ENCODE results near the gene RPL37.
A peak's percentile ranks its signal among the peaks of the same experiment; 100 is the strongest.
"Not testable (repeated sequence)": the region's sequence is repeated elsewhere in the genome, so short reads cannot be mapped to it uniquely, and the experiment has no call there.

RPL37 gene

DNA sequence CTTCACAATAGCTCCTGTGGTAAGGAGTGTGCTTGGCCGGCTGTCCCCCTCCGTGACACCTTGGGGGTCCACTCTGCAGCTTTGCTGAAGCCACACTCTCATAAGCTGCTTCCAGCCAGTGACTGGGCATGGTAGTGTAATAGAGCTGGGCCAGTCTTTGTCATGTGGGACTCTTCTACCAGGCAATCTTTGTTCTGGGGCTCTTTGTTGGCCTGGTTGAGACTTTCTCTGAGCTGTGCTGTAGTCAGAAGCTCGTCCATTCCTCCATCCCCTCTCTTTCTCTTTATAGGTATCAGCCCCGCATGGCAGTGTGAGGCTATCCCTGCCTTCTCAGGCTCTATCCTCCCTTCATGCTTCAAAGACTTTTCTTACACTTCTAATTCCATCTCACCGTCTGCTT is 31.8 kb upstream of the RPL37 start:
- H3K36me3 ChIP-seq (ENCODE audit: control insufficient read depth, insufficient read depth, low read length) = no peaks in the 10 kb centered on the region
- no peaks in the 10 kb centered on the region for H3K4me1 ChIP-seq (ENCODE audit: control insufficient read depth, insufficient read depth, low read length, poor library complexity, severe bottlenecking)
- no peaks in the 10 kb centered on the region for H3K9me3 ChIP-seq (ENCODE audit: control insufficient read depth, low read length)
- H3K27ac ChIP-seq (ENCODE audit: low read depth, low read length, severe bottlenecking) = no peak overlapping the region
- 89 to 94% methylated on average over 2 to 4 of the region's 5 CpGs for WGBS, 2 experiments (ENCODE audit: insufficient coverage in 2 of 2)
- no peak overlapping the region for H3K4me3 ChIP-seq (ENCODE audit: extremely low read depth, insufficient read depth, low read length, poor library complexity, severe bottlenecking)

- not testable (repeated sequence) for H3K27ac ChIP-seq (ENCODE audit: low read depth, low read length, severe bottlenecking); H3K4me1 ChIP-seq (ENCODE audit: control insufficient read depth, insufficient read depth, low read length, poor library complexity, severe bottlenecking); H3K9me3 ChIP-seq (ENCODE audit: control insufficient read depth, low read length); H3K4me3 ChIP-seq (ENCODE audit: extremely low read depth, insufficient read depth, low read length, poor library complexity, severe bottlenecking); H3K36me3 ChIP-seq (ENCODE audit: control insufficient read depth, insufficient read depth, low read length)
- 93 to 95% methylated on average over 2 to 3 of the region's 5 CpGs for WGBS, 2 experiments (ENCODE audit: insufficient coverage in 2 of 2)
Measured at GRCh38 chr5:40865004-40865403, 30.0 kb upstream of the RPL37 start.

DNA sequence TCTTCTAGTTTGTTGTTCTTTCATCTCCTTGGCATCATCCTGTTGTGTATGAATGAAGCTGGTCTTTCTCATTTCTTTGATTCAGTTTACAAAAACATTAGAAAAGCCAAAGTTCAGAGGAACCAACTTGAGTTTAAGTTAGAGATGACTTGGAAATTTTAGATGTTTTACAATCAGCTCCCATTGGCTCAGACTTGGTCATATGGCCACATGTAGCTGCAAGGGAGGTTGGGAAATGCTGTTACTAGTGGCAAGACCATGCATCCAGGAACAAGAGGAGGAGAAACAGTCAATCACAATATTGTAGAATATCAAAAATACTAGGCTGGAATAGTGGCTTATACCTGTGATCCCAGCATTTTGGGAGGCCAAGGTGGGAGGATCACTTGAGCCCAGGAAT is 25.7 kb upstream of the RPL37 start:
- no peaks in the 10 kb centered on the region for H3K36me3 ChIP-seq (ENCODE audit: control insufficient read depth, insufficient read depth, low read length)
- no peaks in the 10 kb centered on the region for H3K4me1 ChIP-seq (ENCODE audit: control insufficient read depth, insufficient read depth, low read length, poor library complexity, severe bottlenecking)

DNA sequence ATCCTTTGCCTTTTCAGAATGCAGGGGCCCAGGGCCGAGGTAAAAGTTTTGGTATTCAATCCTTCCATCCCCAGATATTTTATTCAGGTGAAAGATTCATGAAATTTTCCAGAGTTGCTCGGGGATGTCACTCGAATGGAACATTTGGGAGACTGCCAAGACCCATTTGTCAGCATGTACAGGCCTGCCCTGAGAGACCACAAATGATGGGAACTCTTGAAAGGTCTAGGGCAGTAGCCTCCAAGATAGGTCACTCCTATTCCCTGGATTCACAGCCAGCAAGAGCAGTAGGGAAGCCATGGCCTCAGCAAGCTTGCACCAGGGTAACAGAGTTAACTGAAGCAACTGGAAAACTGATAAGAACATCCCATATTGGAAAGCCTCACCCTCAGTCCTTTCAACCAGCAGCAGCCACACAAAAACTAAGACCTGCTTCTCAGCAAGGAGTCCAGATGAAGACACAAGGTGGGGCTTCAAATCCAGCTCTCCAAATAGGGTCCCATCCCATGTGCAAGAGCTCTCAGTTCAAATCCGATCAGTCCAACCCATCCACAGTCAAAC is 18.7 kb upstream of the RPL37 start:
- WGBS, 2 experiments (ENCODE audit: insufficient coverage in 2 of 2) = 82 to 90% methylated on average over 1 to 2 of the region's 4 CpGs
- no peaks in the 10 kb centered on the region for H3K4me1 ChIP-seq (ENCODE audit: control insufficient read depth, insufficient read depth, low read length, poor library complexity, severe bottlenecking)
- H3K9me3 ChIP-seq (ENCODE audit: control insufficient read depth, low read length) = no peaks in the 10 kb centered on the region
- H3K27ac ChIP-seq (ENCODE audit: low read depth, low read length, severe bottlenecking) = no peak overlapping the region
- H3K36me3 ChIP-seq (ENCODE audit: control insufficient read depth, insufficient read depth, low read length) = no peaks in the 10 kb centered on the region
- no peak overlapping the region for H3K4me3 ChIP-seq (ENCODE audit: extremely low read depth, insufficient read depth, low read length, poor library complexity, severe bottlenecking)

More for the DNA sequence above, 25.7 kb upstream of the RPL37 start:
- Histone ChIP-seq H3K9me3 (ENCODE audit: control insufficient read depth, low read length) (no peaks in the 10 kb centered on the region), H3K27ac (ENCODE audit: low read depth, low read length, severe bottlenecking) (no peak overlapping the region), H3K4me3 (ENCODE audit: extremely low read depth, insufficient read depth, low read length, poor library complexity, severe bottlenecking) (no peak overlapping the region)

GRCh38 chr5:40847525-40847924 is 12.5 kb upstream of the RPL37 start:
- Histone ChIP-seq H3K9me3 (ENCODE audit: control insufficient read depth, low read length) (no peaks in the 10 kb centered on the region), H3K4me1 (ENCODE audit: control insufficient read depth, insufficient read depth, low read length, poor library complexity, severe bottlenecking) (no peaks in the 10 kb centered on the region), H3K27ac (ENCODE audit: low read depth, low read length, severe bottlenecking) (no peak overlapping the region), H3K4me3 (ENCODE audit: extremely low read depth, insufficient read depth, low read length, poor library complexity, severe bottlenecking) (no peak overlapping the region), H3K36me3 (ENCODE audit: control insufficient read depth, insufficient read depth, low read length) (no peaks in the 10 kb centered on the region)
- WGBS, 2 experiments (ENCODE audit: insufficient coverage in 2 of 2) = no CpG with 5 or more reads among the region's 1 CpG

DNA sequence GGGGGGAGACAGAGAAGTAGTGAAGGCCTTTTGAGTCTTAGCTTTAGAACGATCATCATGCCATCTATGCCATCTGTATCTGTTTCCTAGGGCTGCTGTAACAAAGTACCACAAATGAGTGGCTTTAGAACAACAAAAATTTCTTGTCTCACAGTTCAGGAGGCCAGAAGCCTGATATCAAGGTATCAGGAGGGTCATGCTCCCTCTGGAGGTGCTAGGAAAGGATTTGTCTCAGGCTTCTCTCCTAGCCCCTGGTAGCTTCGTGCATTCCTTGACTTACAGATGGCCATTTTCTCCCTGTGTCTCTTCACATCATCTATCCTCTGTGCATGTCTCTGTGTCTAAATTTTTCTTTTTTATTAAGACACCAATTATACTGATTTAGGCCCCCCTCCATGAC is 11.3 kb upstream of the RPL37 start:
- Histone ChIP-seq H3K27ac (ENCODE audit: low read depth, low read length, severe bottlenecking) (no peak overlapping the region), H3K4me3 (ENCODE audit: extremely low read depth, insufficient read depth, low read length, poor library complexity, severe bottlenecking) (no peak overlapping the region), H3K9me3 (ENCODE audit: control insufficient read depth, low read length) (no peaks in the 10 kb centered on the region), H3K4me1 (ENCODE audit: control insufficient read depth, insufficient read depth, low read length, poor library complexity, severe bottlenecking) (peaks cover under 1% of the 10 kb centered on the region), H3K36me3 (ENCODE audit: control insufficient read depth, insufficient read depth, low read length) (no peaks in the 10 kb centered on the region)
- WGBS, 2 experiments (ENCODE audit: insufficient coverage in 2 of 2) = 92 to 100% methylated on average over 2 of the region's 2 CpGs

DNA sequence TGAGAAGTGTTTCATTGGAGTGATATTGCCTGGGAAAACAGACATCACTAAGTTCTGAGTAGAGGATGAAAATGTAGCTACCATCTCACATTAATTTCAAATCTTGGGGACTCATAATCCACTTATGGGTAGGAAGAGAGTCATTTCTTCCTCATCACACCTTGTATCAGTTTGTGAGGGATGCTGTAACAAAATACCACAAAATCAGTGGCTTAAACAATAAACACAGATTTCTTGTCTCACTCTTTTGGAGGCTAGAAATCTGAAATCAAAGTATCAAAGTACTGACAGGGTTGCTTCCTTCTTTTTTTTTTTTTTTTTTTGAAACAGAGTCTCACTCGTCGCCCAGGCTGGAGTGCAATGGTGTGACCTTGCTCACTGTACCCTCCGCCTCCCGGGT is 9.5 kb upstream of the RPL37 start:
- peaks cover 3% of the 10 kb centered on the region for H3K4me1 ChIP-seq (ENCODE audit: control insufficient read depth, insufficient read depth, low read length, poor library complexity, severe bottlenecking)
- no peak overlapping the region for H3K4me3 ChIP-seq (ENCODE audit: extremely low read depth, insufficient read depth, low read length, poor library complexity, severe bottlenecking)
- H3K36me3 ChIP-seq (ENCODE audit: control insufficient read depth, insufficient read depth, low read length) = no peaks in the 10 kb centered on the region
- H3K27ac ChIP-seq (ENCODE audit: low read depth, low read length, severe bottlenecking) = no peak overlapping the region
- no peaks in the 10 kb centered on the region for H3K9me3 ChIP-seq (ENCODE audit: control insufficient read depth, low read length)
- WGBS, 2 experiments (ENCODE audit: insufficient coverage in 2 of 2) = 78 to 90% methylated on average over 4 of the region's 4 CpGs

DNA sequence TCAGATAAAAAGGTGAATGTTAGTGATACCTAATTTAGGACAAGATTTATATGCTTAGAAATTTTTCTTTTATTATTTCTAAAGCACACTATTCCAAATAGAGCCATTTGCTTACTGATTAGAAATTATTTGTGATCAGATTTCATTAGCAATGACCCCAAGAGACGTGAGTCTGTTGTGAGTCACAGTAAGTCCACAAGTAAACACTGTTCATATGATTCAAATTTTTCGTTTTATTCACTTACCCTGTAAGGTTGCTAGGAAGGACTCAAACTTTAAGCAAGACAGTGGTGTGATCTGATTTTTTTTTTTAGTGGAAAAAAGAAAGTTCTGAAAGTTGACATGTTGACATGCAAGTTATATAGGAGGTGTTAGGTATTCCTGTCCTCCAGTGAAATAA is 7.3 kb upstream of the RPL37 start:
- Histone ChIP-seq H3K4me3 (ENCODE audit: extremely low read depth, insufficient read depth, low read length, poor library complexity, severe bottlenecking) (no peak overlapping the region), H3K36me3 (ENCODE audit: control insufficient read depth, insufficient read depth, low read length) (no peaks in the 10 kb centered on the region), H3K4me1 (ENCODE audit: control insufficient read depth, insufficient read depth, low read length, poor library complexity, severe bottlenecking) (peaks cover 3% of the 10 kb centered on the region), H3K9me3 (ENCODE audit: control insufficient read depth, low read length) (no peaks in the 10 kb centered on the region), H3K27ac (ENCODE audit: low read depth, low read length, severe bottlenecking) (no peak overlapping the region)
- WGBS, 2 experiments (ENCODE audit: insufficient coverage in 2 of 2) = 86% methylated on average over 1 of the region's 2 CpGs; no CpG with 5 or more reads in 1 of the 2 experiments

DNA sequence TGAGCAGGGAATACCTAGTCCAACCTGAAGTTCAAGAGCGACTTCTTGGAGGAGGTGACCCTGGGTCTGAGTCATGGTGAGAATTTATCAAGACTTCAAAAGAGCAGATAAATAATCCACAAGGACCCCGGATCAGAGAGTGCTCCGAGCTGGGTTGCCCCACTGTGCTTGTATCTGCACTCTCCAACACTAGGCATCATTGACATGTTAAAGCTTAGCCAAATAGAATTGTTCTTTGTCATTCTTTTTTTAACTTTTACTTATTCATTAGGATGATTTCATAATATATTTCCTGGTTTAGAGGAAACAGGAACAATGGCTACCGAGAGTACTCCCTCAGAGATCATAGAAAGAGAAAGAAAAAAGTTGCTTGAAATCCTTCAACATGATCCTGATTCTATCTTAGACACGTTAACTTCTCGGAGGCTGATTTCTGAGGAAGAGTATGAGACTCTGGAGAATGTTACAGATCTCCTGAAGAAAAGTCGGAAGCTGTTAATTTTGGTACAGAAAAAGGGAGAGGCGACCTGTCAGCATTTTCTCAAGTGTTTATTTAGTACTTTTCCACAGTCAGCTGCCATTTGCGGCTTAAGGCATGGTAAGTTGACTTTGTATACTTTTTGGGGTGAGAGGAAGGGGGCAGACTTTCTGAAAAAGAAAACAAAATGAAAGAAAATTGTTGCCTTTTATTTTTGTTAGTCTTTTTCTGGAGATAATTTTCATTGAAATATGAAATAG is 6.2 kb upstream of the RPL37 start, which contains the start of gene CARD6:
CARD6 (plus strand) TSS at position 300 of the 738 bp plus-strand sequence; CDS start at position 316, 16 bp downstream.
- H3K4me3 ChIP-seq (ENCODE audit: extremely low read depth, insufficient read depth, low read length, poor library complexity, severe bottlenecking) = no peak within 1 kb of the TSS
- no peaks in the 10 kb centered on the region for H3K9me3 ChIP-seq (ENCODE audit: control insufficient read depth, low read length)
- 81 to 84% methylated on average over 4 of the region's 9 CpGs for WGBS, 2 experiments (ENCODE audit: insufficient coverage in 2 of 2)
- H3K4me1 ChIP-seq (ENCODE audit: control insufficient read depth, insufficient read depth, low read length, poor library complexity, severe bottlenecking) = peaks cover 3% of the 10 kb centered on the region
- H3K27ac ChIP-seq (ENCODE audit: low read depth, low read length, severe bottlenecking) = peak within 1 kb of the TSS; percentile 62
- no peaks in the 10 kb centered on the region for H3K36me3 ChIP-seq (ENCODE audit: control insufficient read depth, insufficient read depth, low read length)

- peaks cover 14% of the 10 kb centered on the region for H3K36me3 ChIP-seq (ENCODE audit: control insufficient read depth, insufficient read depth, low read length)
- H3K4me3 ChIP-seq (ENCODE audit: extremely low read depth, insufficient read depth, low read length, poor library complexity, severe bottlenecking) = no peak overlapping the region
- peaks cover 8% of the 10 kb centered on the region for H3K4me1 ChIP-seq (ENCODE audit: control insufficient read depth, insufficient read depth, low read length, poor library complexity, severe bottlenecking)
- H3K9me3 ChIP-seq (ENCODE audit: control insufficient read depth, low read length) = no peaks in the 10 kb centered on the region
- H3K27ac ChIP-seq (ENCODE audit: low read depth, low read length, severe bottlenecking) = no peak overlapping the region
- 94 to 98% methylated on average over 3 to 4 of the region's 6 CpGs for WGBS, 2 experiments (ENCODE audit: insufficient coverage in 2 of 2)
Measured at GRCh38 chr5:40838086-40838485, 3.1 kb upstream of the RPL37 start.

GRCh38 chr5:40834391-40834848 is 602 bp downstream of the RPL37 start:
- H3K4me1 ChIP-seq (ENCODE audit: control insufficient read depth, insufficient read depth, low read length, poor library complexity, severe bottlenecking) = peaks cover 26% of the 10 kb centered on the region
- peak overlapping the region; percentile 95 for H3K27ac ChIP-seq (ENCODE audit: low read depth, low read length, severe bottlenecking)
- WGBS, 2 experiments (ENCODE audit: insufficient coverage in 2 of 2) = 0% methylated on average over 21 of the region's 21 CpGs
- peak overlapping the region; percentile 91 for H3K4me3 ChIP-seq (ENCODE audit: extremely low read depth, insufficient read depth, low read length, poor library complexity, severe bottlenecking)
- H3K9me3 ChIP-seq (ENCODE audit: control insufficient read depth, low read length) = no peaks in the 10 kb centered on the region
- peaks cover 50% of the 10 kb centered on the region for H3K36me3 ChIP-seq (ENCODE audit: control insufficient read depth, insufficient read depth, low read length)
